H9 (cell line): ENCODE data around the gene UPK2. TPM values are rescaled to one million over a fixed set of nuclear protein-coding genes. Genes with fewer than 3 reads are reported as not detected.

Source experiments
- DNase-seq: peaks from one replicate; pipeline ENCODE4 v3.0.0-alpha.2; 2017
- H2AFZ ChIP-seq: one replicate; pipeline ENCODE4 v1.6.1; 2013; ENCODE audit warnings: mild to moderate bottlenecking, low read length, control low read depth, moderate library complexity
- H2AK5ac ChIP-seq: 2 replicates; pipeline ENCODE4 v1.6.1; 2013; ENCODE audit warnings: low read length, control low read depth, mixed read lengths; ENCODE audit not compliant: insufficient read length
- H2BK120ac ChIP-seq: one replicate; pipeline ENCODE4 v1.6.1; 2013; ENCODE audit warnings: low read depth, mild to moderate bottlenecking, low read length, control low read depth, inconsistent platforms; ENCODE audit not compliant: poor library complexity, severe bottlenecking
- H2BK12ac ChIP-seq: 2 replicates; pipeline ENCODE4 v1.6.1; 2013; ENCODE audit warnings: low read length, control low read depth, mixed read lengths, low read depth; ENCODE audit not compliant: insufficient read length
- H2BK15ac ChIP-seq: 2 replicates; pipeline ENCODE4 v1.6.1; 2013; ENCODE audit warnings: low read depth, low read length, control low read depth
- H2BK20ac ChIP-seq: one replicate; pipeline ENCODE4 v1.6.1; 2013; ENCODE audit warnings: low read depth, mild to moderate bottlenecking, low read length, control low read depth, inconsistent platforms; ENCODE audit not compliant: poor library complexity, severe bottlenecking
- H2BK5ac ChIP-seq: 2 replicates; pipeline ENCODE4 v1.6.1; 2013; ENCODE audit warnings: low read length, control low read depth, mixed read lengths; ENCODE audit not compliant: insufficient read length
- H3K14ac ChIP-seq: 2 replicates; pipeline ENCODE4 v1.6.1; 2013; ENCODE audit warnings: low read length, control low read depth; ENCODE audit not compliant: insufficient read depth
- H3K18ac ChIP-seq: 2 replicates; pipeline ENCODE4 v1.6.1; 2013; ENCODE audit warnings: low read depth, mild to moderate bottlenecking, mixed read lengths, low read length, control low read depth; ENCODE audit not compliant: insufficient read length
- H3K23ac ChIP-seq: 2 replicates; pipeline ENCODE4 v1.6.1; 2013; ENCODE audit warnings: low read length, control low read depth, mixed read lengths, low read depth; ENCODE audit not compliant: insufficient read length
- H3K23me2 ChIP-seq: 2 replicates; pipeline ENCODE4 v1.6.1; 2013; ENCODE audit warnings: low read depth, mild to moderate bottlenecking, mixed read lengths, low read length, control low read depth; ENCODE audit not compliant: insufficient read length, poor library complexity, severe bottlenecking
- H3K27ac ChIP-seq: 2 replicates; pipeline ENCODE4 v1.5.1; 2013; ENCODE audit warnings: low read length, control low read depth, mixed read lengths, low read depth; ENCODE audit not compliant: insufficient read length
- H3K27me3 ChIP-seq: 2 replicates; pipeline ENCODE4 v1.6.1; 2013; ENCODE audit warnings: low read length, control low read depth, inconsistent platforms; ENCODE audit not compliant: insufficient read depth
- H3K4ac ChIP-seq: 2 replicates; pipeline ENCODE4 v1.6.1; 2013; ENCODE audit warnings: low read depth, mild to moderate bottlenecking, control low read depth, inconsistent platforms, low read length, moderate library complexity
- H3K4me1 ChIP-seq: 2 replicates; pipeline ENCODE4 v1.6.1; 2013; ENCODE audit warnings: low read length, control low read depth, inconsistent platforms; ENCODE audit not compliant: insufficient read depth
- H3K4me2 ChIP-seq: 2 replicates; pipeline ENCODE4 v1.6.1; 2013; ENCODE audit warnings: low read length, control low read depth, mixed read lengths; ENCODE audit not compliant: insufficient read length, insufficient read depth
- H3K56ac ChIP-seq: 2 replicates; pipeline ENCODE4 v1.6.1; 2013; ENCODE audit warnings: low read depth, mild to moderate bottlenecking, mixed read lengths, low read length, control low read depth; ENCODE audit not compliant: insufficient read length
- H3K79me1 ChIP-seq: 2 replicates; pipeline ENCODE4 v1.6.1; 2013; ENCODE audit warnings: low read depth, mild to moderate bottlenecking, moderate library complexity, low read length, control low read depth, inconsistent platforms; ENCODE audit not compliant: insufficient read depth, poor library complexity, severe bottlenecking
- H3K79me2 ChIP-seq: 2 replicates; pipeline ENCODE4 v1.6.1; 2013; ENCODE audit warnings: low read length, control low read depth, inconsistent platforms; ENCODE audit not compliant: insufficient read depth
- H3K9ac ChIP-seq: 2 replicates; pipeline ENCODE4 v1.6.1; 2013; ENCODE audit warnings: low read length, control low read depth, mixed read lengths; ENCODE audit not compliant: insufficient read length; ENCODE audit errors: extremely low read depth
- H3K9me3 ChIP-seq: one replicate; pipeline ENCODE4 v1.6.1; 2013; ENCODE audit warnings: low read depth, low read length, inconsistent platforms; ENCODE audit not compliant: control insufficient read depth
- H3T11ph ChIP-seq: one replicate; pipeline ENCODE4 v1.6.1; 2013; ENCODE audit warnings: mild to moderate bottlenecking, low read length, control low read depth, inconsistent platforms
- H4K20me1 ChIP-seq: one replicate; pipeline ENCODE4 v1.6.1; 2013; ENCODE audit not compliant: control insufficient read depth, insufficient read length, insufficient read depth
- H4K5ac ChIP-seq: 2 replicates; pipeline ENCODE4 v1.6.1; 2013; ENCODE audit warnings: low read depth, mild to moderate bottlenecking, mixed read lengths, low read length, control low read depth; ENCODE audit not compliant: insufficient read length
- H4K8ac ChIP-seq: replicated peaks from 2 replicates; pipeline ENCODE4 v1.6.1; 2013; ENCODE audit warnings: low read length, control low read depth, mixed read lengths, low read depth; ENCODE audit not compliant: insufficient read length
- H4K91ac ChIP-seq: 2 replicates; pipeline ENCODE4 v1.6.1; 2013; ENCODE audit warnings: low read depth, mild to moderate bottlenecking, moderate library complexity, mixed read lengths, low read length, control low read depth; ENCODE audit not compliant: insufficient read length
- H3K27ac Mint-ChIP-seq, 3 experiments: 2 replicates in 2 of 3; 3 replicates in 1 of 3; pipeline ENCODE4 v1.8.0; 2020 to 2021; ENCODE audit warnings: mixed read lengths in 3 of 3, mild to moderate bottlenecking in 1 of 3, moderate library complexity in 1 of 3
- H3K27me3 Mint-ChIP-seq: 2 replicates; pipeline ENCODE4 v1.8.0; 2021; ENCODE audit warnings: low read depth, mild to moderate bottlenecking, moderate library complexity, mixed read lengths
- H3K36me3 Mint-ChIP-seq, 3 experiments: 2 replicates in 2 of 3; 3 replicates in 1 of 3; pipeline ENCODE4 v1.8.0; 2020 to 2021; ENCODE audit warnings: low read depth in 3 of 3, mixed read lengths in 3 of 3; ENCODE audit not compliant: insufficient read depth in 1 of 3
- H3K4me1 Mint-ChIP-seq, 2 experiments: 2 replicates each; pipeline ENCODE4 v1.8.0; 2020; ENCODE audit warnings: mixed read lengths in 2 of 2
- H3K4me3 Mint-ChIP-seq, 2 experiments: 2 replicates in 1 of 2; 3 replicates in 1 of 2; pipeline ENCODE4 v1.8.0; 2020 to 2021; ENCODE audit warnings: mild to moderate bottlenecking in 2 of 2, mixed read lengths in 2 of 2, moderate library complexity in 1 of 2
- H3K9me3 Mint-ChIP-seq, 2 experiments: 2 replicates in 1 of 2; 3 replicates in 1 of 2; pipeline ENCODE4 v1.8.0; 2020; ENCODE audit warnings: mild to moderate bottlenecking in 2 of 2, mixed read lengths in 2 of 2, moderate library complexity in 1 of 2
- WGBS: extraction: QIAGEN DNeasy Blood & Tissue Kit; methylation state at CpG from one replicate; pipeline ENCODE4 v1.1.7; 2013; ENCODE audit warnings: missing lambda C conversion rate, low lambda C conversion rate, mixed read lengths; ENCODE audit not compliant: insufficient read length; ENCODE audit errors: extremely low coverage; 5-methylcytosine and 5-hydroxymethylcytosine counted together
- total RNA-seq: library from RNA; stranded (reverse); gene quantifications from 2 replicates; pipeline ENCODE4 v1.2.1, GENCODE V29; 2021
- TF ChIP-seq, protein P1 (sequence below): fragments of 200-600 bp; sonication (generic); conservative IDR thresholded peaks from 3 replicates; pipeline ENCODE4 v1.8.0; 2021; ENCODE audit warnings: antibody characterized with exemption, mild to moderate bottlenecking

The UPK2 gene
- total RNA-seq, 1 experiment from 2014 or later = 0.33 TPM

DNA sequence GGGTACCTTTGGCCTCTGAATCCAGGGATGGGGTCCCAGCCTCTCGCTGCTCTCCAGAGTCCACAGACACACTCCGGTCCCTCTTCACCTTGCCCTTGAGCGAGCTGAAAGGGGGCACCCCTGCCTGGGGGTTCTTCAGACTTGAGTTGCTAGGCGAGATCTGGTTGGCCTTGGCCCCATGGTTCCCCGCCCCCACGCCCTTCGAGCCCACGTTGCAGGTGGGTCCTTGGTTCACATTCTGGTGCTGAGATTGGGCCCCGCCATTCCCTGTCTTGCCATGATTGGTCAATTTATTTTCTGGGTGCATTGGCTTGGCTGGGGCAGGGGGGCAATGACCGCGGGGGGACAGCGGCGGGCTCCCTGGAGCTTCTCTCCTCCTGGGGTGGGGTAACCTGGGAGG lies 47.8 kb upstream of the UPK2 start:
- H3K23me2 ChIP-seq = peaks cover 14% of the 10 kb centered on the region
- H3K4ac ChIP-seq = no peak overlapping the region
- no CpG with 5 or more reads among the region's 13 CpGs for WGBS
- no peak overlapping the region for H2BK120ac ChIP-seq
- H2AK5ac ChIP-seq = no peak overlapping the region
- H3K36me3 Mint-ChIP-seq = peaks cover 13 to 44% (median 35%) of the 10 kb centered on the region in 3 experiments
- no peaks in the 10 kb centered on the region for H3K27me3 ChIP-seq
- H3K79me2 ChIP-seq = no peaks in the 10 kb centered on the region; the same call in 1 of the 2 replicates
- H3K56ac ChIP-seq = no peak overlapping the region
- H3T11ph ChIP-seq = no peak overlapping the region
- H4K8ac ChIP-seq = no peak overlapping the region
- H3K4me1 ChIP-seq = peaks cover 2% of the 10 kb centered on the region; the same call in 1 of the 2 replicates
- no peak overlapping the region for H2BK20ac ChIP-seq
- H2AFZ ChIP-seq = no peak overlapping the region
- no peak for DNase-seq
- no peak overlapping the region for H3K27ac ChIP-seq
- TF ChIP-seq, protein P1, sequence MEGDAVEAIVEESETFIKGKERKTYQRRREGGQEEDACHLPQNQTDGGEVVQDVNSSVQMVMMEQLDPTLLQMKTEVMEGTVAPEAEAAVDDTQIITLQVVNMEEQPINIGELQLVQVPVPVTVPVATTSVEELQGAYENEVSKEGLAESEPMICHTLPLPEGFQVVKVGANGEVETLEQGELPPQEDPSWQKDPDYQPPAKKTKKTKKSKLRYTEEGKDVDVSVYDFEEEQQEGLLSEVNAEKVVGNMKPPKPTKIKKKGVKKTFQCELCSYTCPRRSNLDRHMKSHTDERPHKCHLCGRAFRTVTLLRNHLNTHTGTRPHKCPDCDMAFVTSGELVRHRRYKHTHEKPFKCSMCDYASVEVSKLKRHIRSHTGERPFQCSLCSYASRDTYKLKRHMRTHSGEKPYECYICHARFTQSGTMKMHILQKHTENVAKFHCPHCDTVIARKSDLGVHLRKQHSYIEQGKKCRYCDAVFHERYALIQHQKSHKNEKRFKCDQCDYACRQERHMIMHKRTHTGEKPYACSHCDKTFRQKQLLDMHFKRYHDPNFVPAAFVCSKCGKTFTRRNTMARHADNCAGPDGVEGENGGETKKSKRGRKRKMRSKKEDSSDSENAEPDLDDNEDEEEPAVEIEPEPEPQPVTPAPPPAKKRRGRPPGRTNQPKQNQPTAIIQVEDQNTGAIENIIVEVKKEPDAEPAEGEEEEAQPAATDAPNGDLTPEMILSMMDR = no peak
- no peaks in the 10 kb centered on the region; a peak in 1 of 5 replicates for H3K9me3 Mint-ChIP-seq
- H3K18ac ChIP-seq = no peak overlapping the region
- peaks cover 43 to 54% of the 10 kb centered on the region in 2 experiments for H3K4me1 Mint-ChIP-seq
- peak overlapping the region in 1 of 3 experiments; percentile 59; a peak in 3 of 7 replicates for H3K27ac Mint-ChIP-seq
- H2BK15ac ChIP-seq = no peak overlapping the region
- no peak overlapping the region for H4K91ac ChIP-seq
- H3K4me2 ChIP-seq = peak overlapping the region; percentile 65
- no peaks in the 10 kb centered on the region for H3K27me3 Mint-ChIP-seq
- H3K9ac ChIP-seq = no peak overlapping the region
- H2BK5ac ChIP-seq = no peak overlapping the region
- no peak overlapping the region for H2BK12ac ChIP-seq
- no peaks in the 10 kb centered on the region for H3K9me3 ChIP-seq
- no peak overlapping the region for H4K5ac ChIP-seq
- H4K20me1 ChIP-seq = no peaks in the 10 kb centered on the region
- H3K14ac ChIP-seq = no peak overlapping the region
- no peak overlapping the region for H3K23ac ChIP-seq
- peak overlapping the region in 1 of 2 experiments; percentile 72; a peak in 3 of 5 replicates for H3K4me3 Mint-ChIP-seq
- H3K79me1 ChIP-seq = no peaks in the 10 kb centered on the region
